H9 (cell line): ENCODE results near the gene TCF7L2. TPM values are rescaled to one million over a fixed set of nuclear protein-coding genes. Genes with fewer than 3 reads are reported as not detected.

Source experiments
- DNase-seq: peaks from one replicate; pipeline ENCODE4 v3.0.0-alpha.2; 2017
- H2AFZ ChIP-seq: one replicate; pipeline ENCODE4 v1.6.1; 2013; ENCODE audit warnings: mild to moderate bottlenecking, low read length, control low read depth, moderate library complexity
- H2AK5ac ChIP-seq: 2 replicates; pipeline ENCODE4 v1.6.1; 2013; ENCODE audit warnings: low read length, control low read depth, mixed read lengths; ENCODE audit not compliant: insufficient read length
- H2BK120ac ChIP-seq: one replicate; pipeline ENCODE4 v1.6.1; 2013; ENCODE audit warnings: low read depth, mild to moderate bottlenecking, low read length, control low read depth, inconsistent platforms; ENCODE audit not compliant: poor library complexity, severe bottlenecking
- H2BK12ac ChIP-seq: 2 replicates; pipeline ENCODE4 v1.6.1; 2013; ENCODE audit warnings: low read length, control low read depth, mixed read lengths, low read depth; ENCODE audit not compliant: insufficient read length
- H2BK15ac ChIP-seq: 2 replicates; pipeline ENCODE4 v1.6.1; 2013; ENCODE audit warnings: low read depth, low read length, control low read depth
- H2BK20ac ChIP-seq: one replicate; pipeline ENCODE4 v1.6.1; 2013; ENCODE audit warnings: low read depth, mild to moderate bottlenecking, low read length, control low read depth, inconsistent platforms; ENCODE audit not compliant: poor library complexity, severe bottlenecking
- H2BK5ac ChIP-seq: 2 replicates; pipeline ENCODE4 v1.6.1; 2013; ENCODE audit warnings: low read length, control low read depth, mixed read lengths; ENCODE audit not compliant: insufficient read length
- H3K14ac ChIP-seq: 2 replicates; pipeline ENCODE4 v1.6.1; 2013; ENCODE audit warnings: low read length, control low read depth; ENCODE audit not compliant: insufficient read depth
- H3K18ac ChIP-seq: 2 replicates; pipeline ENCODE4 v1.6.1; 2013; ENCODE audit warnings: low read depth, mild to moderate bottlenecking, mixed read lengths, low read length, control low read depth; ENCODE audit not compliant: insufficient read length
- H3K23ac ChIP-seq: 2 replicates; pipeline ENCODE4 v1.6.1; 2013; ENCODE audit warnings: low read length, control low read depth, mixed read lengths, low read depth; ENCODE audit not compliant: insufficient read length
- H3K23me2 ChIP-seq: 2 replicates; pipeline ENCODE4 v1.6.1; 2013; ENCODE audit warnings: low read depth, mild to moderate bottlenecking, mixed read lengths, low read length, control low read depth; ENCODE audit not compliant: insufficient read length, poor library complexity, severe bottlenecking
- H3K27ac ChIP-seq: 2 replicates; pipeline ENCODE4 v1.5.1; 2013; ENCODE audit warnings: low read length, control low read depth, mixed read lengths, low read depth; ENCODE audit not compliant: insufficient read length
- H3K27me3 ChIP-seq: 2 replicates; pipeline ENCODE4 v1.6.1; 2013; ENCODE audit warnings: low read length, control low read depth, inconsistent platforms; ENCODE audit not compliant: insufficient read depth
- H3K4ac ChIP-seq: 2 replicates; pipeline ENCODE4 v1.6.1; 2013; ENCODE audit warnings: low read depth, mild to moderate bottlenecking, control low read depth, inconsistent platforms, low read length, moderate library complexity
- H3K4me1 ChIP-seq: 2 replicates; pipeline ENCODE4 v1.6.1; 2013; ENCODE audit warnings: low read length, control low read depth, inconsistent platforms; ENCODE audit not compliant: insufficient read depth
- H3K4me2 ChIP-seq: 2 replicates; pipeline ENCODE4 v1.6.1; 2013; ENCODE audit warnings: low read length, control low read depth, mixed read lengths; ENCODE audit not compliant: insufficient read length, insufficient read depth
- H3K56ac ChIP-seq: 2 replicates; pipeline ENCODE4 v1.6.1; 2013; ENCODE audit warnings: low read depth, mild to moderate bottlenecking, mixed read lengths, low read length, control low read depth; ENCODE audit not compliant: insufficient read length
- H3K79me1 ChIP-seq: 2 replicates; pipeline ENCODE4 v1.6.1; 2013; ENCODE audit warnings: low read depth, mild to moderate bottlenecking, moderate library complexity, low read length, control low read depth, inconsistent platforms; ENCODE audit not compliant: insufficient read depth, poor library complexity, severe bottlenecking
- H3K79me2 ChIP-seq: 2 replicates; pipeline ENCODE4 v1.6.1; 2013; ENCODE audit warnings: low read length, control low read depth, inconsistent platforms; ENCODE audit not compliant: insufficient read depth
- H3K9ac ChIP-seq: 2 replicates; pipeline ENCODE4 v1.6.1; 2013; ENCODE audit warnings: low read length, control low read depth, mixed read lengths; ENCODE audit not compliant: insufficient read length; ENCODE audit errors: extremely low read depth
- H3K9me3 ChIP-seq: one replicate; pipeline ENCODE4 v1.6.1; 2013; ENCODE audit warnings: low read depth, low read length, inconsistent platforms; ENCODE audit not compliant: control insufficient read depth
- H3T11ph ChIP-seq: one replicate; pipeline ENCODE4 v1.6.1; 2013; ENCODE audit warnings: mild to moderate bottlenecking, low read length, control low read depth, inconsistent platforms
- H4K20me1 ChIP-seq: one replicate; pipeline ENCODE4 v1.6.1; 2013; ENCODE audit not compliant: control insufficient read depth, insufficient read length, insufficient read depth
- H4K5ac ChIP-seq: 2 replicates; pipeline ENCODE4 v1.6.1; 2013; ENCODE audit warnings: low read depth, mild to moderate bottlenecking, mixed read lengths, low read length, control low read depth; ENCODE audit not compliant: insufficient read length
- H4K8ac ChIP-seq: replicated peaks from 2 replicates; pipeline ENCODE4 v1.6.1; 2013; ENCODE audit warnings: low read length, control low read depth, mixed read lengths, low read depth; ENCODE audit not compliant: insufficient read length
- H4K91ac ChIP-seq: 2 replicates; pipeline ENCODE4 v1.6.1; 2013; ENCODE audit warnings: low read depth, mild to moderate bottlenecking, moderate library complexity, mixed read lengths, low read length, control low read depth; ENCODE audit not compliant: insufficient read length
- H3K27ac Mint-ChIP-seq, 3 experiments: 2 replicates in 2 of 3; 3 replicates in 1 of 3; pipeline ENCODE4 v1.8.0; 2020 to 2021; ENCODE audit warnings: mixed read lengths in 3 of 3, mild to moderate bottlenecking in 1 of 3, moderate library complexity in 1 of 3
- H3K27me3 Mint-ChIP-seq: 2 replicates; pipeline ENCODE4 v1.8.0; 2021; ENCODE audit warnings: low read depth, mild to moderate bottlenecking, moderate library complexity, mixed read lengths
- H3K36me3 Mint-ChIP-seq, 3 experiments: 2 replicates in 2 of 3; 3 replicates in 1 of 3; pipeline ENCODE4 v1.8.0; 2020 to 2021; ENCODE audit warnings: low read depth in 3 of 3, mixed read lengths in 3 of 3; ENCODE audit not compliant: insufficient read depth in 1 of 3
- H3K4me1 Mint-ChIP-seq, 2 experiments: 2 replicates each; pipeline ENCODE4 v1.8.0; 2020; ENCODE audit warnings: mixed read lengths in 2 of 2
- H3K4me3 Mint-ChIP-seq, 2 experiments: 2 replicates in 1 of 2; 3 replicates in 1 of 2; pipeline ENCODE4 v1.8.0; 2020 to 2021; ENCODE audit warnings: mild to moderate bottlenecking in 2 of 2, mixed read lengths in 2 of 2, moderate library complexity in 1 of 2
- H3K9me3 Mint-ChIP-seq, 2 experiments: 2 replicates in 1 of 2; 3 replicates in 1 of 2; pipeline ENCODE4 v1.8.0; 2020; ENCODE audit warnings: mild to moderate bottlenecking in 2 of 2, mixed read lengths in 2 of 2, moderate library complexity in 1 of 2
- WGBS: extraction: QIAGEN DNeasy Blood & Tissue Kit; methylation state at CpG from one replicate; pipeline ENCODE4 v1.1.7; 2013; ENCODE audit warnings: missing lambda C conversion rate, low lambda C conversion rate, mixed read lengths; ENCODE audit not compliant: insufficient read length; ENCODE audit errors: extremely low coverage; 5-methylcytosine and 5-hydroxymethylcytosine counted together
- total RNA-seq: library from RNA; stranded (reverse); gene quantifications from 2 replicates; pipeline ENCODE4 v1.2.1, GENCODE V29; 2021
- TF ChIP-seq, protein P1 (sequence below): fragments of 200-600 bp; sonication (generic); conservative IDR thresholded peaks from 3 replicates; pipeline ENCODE4 v1.8.0; 2021; ENCODE audit warnings: antibody characterized with exemption, mild to moderate bottlenecking

The TCF7L2 gene
- total RNA-seq, 1 experiment from 2014 or later = 71.1 TPM

DNA sequence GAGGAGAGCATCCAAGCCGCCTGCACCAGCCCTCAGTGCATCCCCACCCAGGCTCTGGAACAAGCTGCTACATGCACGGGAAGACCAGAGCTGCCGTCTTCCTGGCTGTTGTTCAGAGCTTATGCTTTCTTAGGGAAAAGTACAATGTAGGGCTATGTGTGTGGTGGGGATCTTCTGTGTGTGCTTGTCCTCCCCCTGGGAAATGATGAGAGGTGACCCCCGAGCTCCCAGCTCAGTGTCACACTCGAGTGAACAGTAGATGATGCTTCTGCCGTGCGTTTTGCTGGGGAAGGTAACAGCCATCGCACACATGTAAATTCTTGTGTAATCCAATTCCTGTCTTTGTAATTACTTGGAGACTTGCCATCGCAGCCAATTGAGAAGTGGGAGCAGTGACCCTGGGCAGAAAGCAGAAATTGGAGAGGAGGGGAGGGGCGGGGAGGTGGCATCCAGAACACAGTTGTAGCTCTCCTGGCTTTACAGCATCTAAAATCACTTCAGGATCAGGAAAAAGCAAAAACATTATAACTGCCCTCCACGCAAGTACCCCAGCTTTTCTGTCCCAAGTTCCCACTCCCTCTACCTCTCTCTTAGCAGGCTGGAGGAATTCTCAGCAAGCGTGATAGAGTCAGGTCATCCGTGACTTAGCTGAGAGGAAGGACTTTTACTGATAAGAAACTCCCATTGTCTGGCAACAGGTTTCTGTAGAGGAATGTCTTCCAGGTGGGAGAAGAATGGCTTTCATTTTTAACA is 149.6 kb downstream of the TCF7L2 start:
- H3K9me3 Mint-ChIP-seq = no peaks in the 10 kb centered on the region
- DNase-seq = peak; percentile 22
- Histone ChIP-seq H2BK20ac (no peak overlapping the region), H3K79me1 (peaks cover 12% of the 10 kb centered on the region), H3K79me2 (peaks cover 3% of the 10 kb centered on the region; the same call in 1 of the 2 replicates), H3K27me3 (no peaks in the 10 kb centered on the region), H3K27ac (no peak overlapping the region), H4K5ac (no peak overlapping the region), H2AFZ (no peak overlapping the region), H3K23ac (no peak overlapping the region), H2AK5ac (no peak overlapping the region), H4K8ac (no peak overlapping the region), H4K20me1 (no peaks in the 10 kb centered on the region), H2BK12ac (no peak overlapping the region), H3K56ac (no peak overlapping the region), H3T11ph (no peak overlapping the region), H3K9me3 (no peaks in the 10 kb centered on the region), H3K23me2 (no peaks in the 10 kb centered on the region), H3K4ac (no peak overlapping the region), H2BK5ac (no peak overlapping the region), H3K9ac (no peak overlapping the region), H3K14ac (no peak overlapping the region), H3K4me1 (peaks cover 2% of the 10 kb centered on the region; the same call in 1 of the 2 replicates), H4K91ac (no peak overlapping the region), H2BK120ac (no peak overlapping the region), H3K4me2 (no peak overlapping the region), H2BK15ac (no peak overlapping the region), H3K18ac (no peak overlapping the region)
- H3K4me1 Mint-ChIP-seq = peaks cover 43 to 44% of the 10 kb centered on the region in 2 experiments
- WGBS = no CpG with 5 or more reads among the region's 13 CpGs
- H3K27me3 Mint-ChIP-seq = no peaks in the 10 kb centered on the region; the same call in 1 of the 2 replicates
- peak overlapping the region in 2 of 3 experiments; percentile 73 to 82; a peak in 4 of 7 replicates for H3K27ac Mint-ChIP-seq
- TF ChIP-seq, protein P1, sequence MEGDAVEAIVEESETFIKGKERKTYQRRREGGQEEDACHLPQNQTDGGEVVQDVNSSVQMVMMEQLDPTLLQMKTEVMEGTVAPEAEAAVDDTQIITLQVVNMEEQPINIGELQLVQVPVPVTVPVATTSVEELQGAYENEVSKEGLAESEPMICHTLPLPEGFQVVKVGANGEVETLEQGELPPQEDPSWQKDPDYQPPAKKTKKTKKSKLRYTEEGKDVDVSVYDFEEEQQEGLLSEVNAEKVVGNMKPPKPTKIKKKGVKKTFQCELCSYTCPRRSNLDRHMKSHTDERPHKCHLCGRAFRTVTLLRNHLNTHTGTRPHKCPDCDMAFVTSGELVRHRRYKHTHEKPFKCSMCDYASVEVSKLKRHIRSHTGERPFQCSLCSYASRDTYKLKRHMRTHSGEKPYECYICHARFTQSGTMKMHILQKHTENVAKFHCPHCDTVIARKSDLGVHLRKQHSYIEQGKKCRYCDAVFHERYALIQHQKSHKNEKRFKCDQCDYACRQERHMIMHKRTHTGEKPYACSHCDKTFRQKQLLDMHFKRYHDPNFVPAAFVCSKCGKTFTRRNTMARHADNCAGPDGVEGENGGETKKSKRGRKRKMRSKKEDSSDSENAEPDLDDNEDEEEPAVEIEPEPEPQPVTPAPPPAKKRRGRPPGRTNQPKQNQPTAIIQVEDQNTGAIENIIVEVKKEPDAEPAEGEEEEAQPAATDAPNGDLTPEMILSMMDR = no peak
- H3K4me3 Mint-ChIP-seq = no peak overlapping the region
- H3K36me3 Mint-ChIP-seq = peaks cover 11 to 64% (median 62%) of the 10 kb centered on the region in 3 experiments; a peak in 6 of 7 replicates
